SU-DHL-6 (cell line): Measurements from ENCODE around the gene XRN2.

Experiments
- H2AFZ ChIP-seq: fragments of 200-600 bp; sonication (generic); 2 replicates; pipeline ENCODE4 v1.6.1; 2014; ENCODE audit warnings: low read depth, mild to moderate bottlenecking, moderate library complexity, mixed read lengths, antibody characterized with exemption, low read length; ENCODE audit not compliant: severe bottlenecking
- H3F3A ChIP-seq: fragments of 200-600 bp; shearing (Covaris generic); 2 replicates; pipeline ENCODE4 v1.6.0; 2016; ENCODE audit warnings: antibody characterized with exemption, mild to moderate bottlenecking; ENCODE audit not compliant: insufficient read depth
- H3K27ac ChIP-seq: fragments of 200-600 bp; sonication (generic); 2 replicates; pipeline ENCODE4 v1.5.1; 2016; ENCODE audit warnings: low read depth, mild to moderate bottlenecking, low read length, moderate library complexity, mixed read lengths
- H3K27me3 ChIP-seq: fragments of 200-600 bp; sonication (generic), shearing (Covaris generic); 2 replicates; pipeline ENCODE4 v1.6.0; 2014; ENCODE audit warnings: mild to moderate bottlenecking, low read length
- H3K36me3 ChIP-seq: fragments of 200-600 bp; sonication (generic); 2 replicates; pipeline ENCODE4 v1.6.1; 2014; ENCODE audit warnings: mild to moderate bottlenecking, low read length, mixed read lengths
- H3K4me2 ChIP-seq: fragments of 300-600, 200-600 bp; shearing (Covaris generic), sonication (generic); 2 replicates; pipeline ENCODE4 v1.6.0; 2014; ENCODE audit warnings: low read length, low read depth, mild to moderate bottlenecking; ENCODE audit not compliant: poor library complexity, severe bottlenecking
- H3K4me3 ChIP-seq: fragments of 200-600 bp; sonication (generic); 2 replicates; pipeline ENCODE4 v1.5.1; 2014; ENCODE audit warnings: antibody characterized with exemption, low read length, mild to moderate bottlenecking, mixed read lengths; ENCODE audit not compliant: insufficient read depth, poor library complexity, severe bottlenecking
- H3K79me2 ChIP-seq: fragments of 200-600 bp; sonication (generic); 2 replicates; pipeline ENCODE4 v1.6.1; 2014; ENCODE audit warnings: mild to moderate bottlenecking, low read length, moderate library complexity; ENCODE audit not compliant: insufficient read depth
- H3K9ac ChIP-seq: fragments of 200-600 bp; sonication (generic); 2 replicates; pipeline ENCODE4 v1.7.0; 2014; ENCODE audit warnings: mild to moderate bottlenecking, low read length
- H3K9me2 ChIP-seq: fragments of 200-600 bp; sonication (generic); replicated peaks from 2 replicates; pipeline ENCODE4 v1.6.1; 2014; ENCODE audit warnings: low read length; ENCODE audit not compliant: insufficient read depth
- H3K9me3 ChIP-seq: fragments of 200-600 bp; sonication (generic); 2 replicates; pipeline ENCODE4 v1.6.1; 2014; ENCODE audit warnings: low read length, mixed read lengths; ENCODE audit not compliant: insufficient read depth
- H4K20me1 ChIP-seq: fragments of 200-600 bp; sonication (generic); 2 replicates; pipeline ENCODE4 v1.6.1; 2014; ENCODE audit warnings: low read depth, mild to moderate bottlenecking, antibody characterized with exemption, low read length, moderate library complexity, mixed read lengths
- CTCF ChIP-seq: fragments of 200-600 bp; sonication (generic); IDR thresholded peaks from one replicate; pipeline ENCODE4 v1.5.1; 2017; ENCODE audit warnings: antibody characterized with exemption, mild to moderate bottlenecking, low read length, moderate library complexity; ENCODE audit not compliant: insufficient read depth, poor library complexity, severe bottlenecking
- EZH2phosphoT487 ChIP-seq: fragments of 200-600 bp; sonication (generic), shearing (Covaris generic); conservative IDR thresholded peaks from 2 replicates; pipeline ENCODE4 v1.6.1; 2018; ENCODE audit warnings: mild to moderate bottlenecking, antibody characterized with exemption, low read length, moderate library complexity, mixed read lengths

The XRN2 gene

GRCh38 chr20:21387528-21387927 lies 84.4 kb downstream of the XRN2 start:
- no peaks in the 10 kb centered on the region for H3K27me3 ChIP-seq
- H2AFZ ChIP-seq: no peak overlapping the region
- no peaks in the 10 kb centered on the region for H4K20me1 ChIP-seq
- H3K36me3 ChIP-seq: peaks cover 7% of the 10 kb centered on the region; the same call in 1 of the 2 replicates
- H3K9ac ChIP-seq: no peak overlapping the region
- H3K9me3 ChIP-seq: no peaks in the 10 kb centered on the region
- no peaks in the 10 kb centered on the region for H3K9me2 ChIP-seq
- H3K4me2 ChIP-seq: no peak overlapping the region
- no peak overlapping the region for H3K27ac ChIP-seq
- no peaks in the 10 kb centered on the region for H3K79me2 ChIP-seq
- H3K4me3 ChIP-seq: no peak overlapping the region
- H3F3A ChIP-seq: 0 out of 2 replicates have a peak, but pooled peaks cover 2% of the 10 kb centered on the region
- TF ChIP-seq EZH2phosphoT487 (no peak), CTCF (no peak)

GRCh38 chr20:21388566-21388965 lies 85.4 kb downstream of the XRN2 start:
- Histone ChIP-seq H3K9me3 (no peaks in the 10 kb centered on the region), H3K27ac (no peak overlapping the region), H3K4me2 (no peak overlapping the region), H3K36me3 (peaks cover 2% of the 10 kb centered on the region; the same call in 1 of the 2 replicates), H3K4me3 (no peak overlapping the region), H3K9me2 (no peaks in the 10 kb centered on the region), H4K20me1 (no peaks in the 10 kb centered on the region), H3K27me3 (no peaks in the 10 kb centered on the region), H3K79me2 (no peaks in the 10 kb centered on the region), H3F3A (peaks cover 8% of the 10 kb centered on the region; the same call in 1 of the 2 replicates), H2AFZ (no peak overlapping the region), H3K9ac (no peak overlapping the region)
- TF ChIP-seq CTCF (no peak), EZH2phosphoT487 (no peak)

GRCh38 chr20:21389368-21389767 lies 86.2 kb downstream of the XRN2 start:
- Histone ChIP-seq H3F3A (peaks cover 11% of the 10 kb centered on the region; the same call in 1 of the 2 replicates), H3K9ac (no peak overlapping the region), H3K36me3 (peaks cover 2% of the 10 kb centered on the region; the same call in 1 of the 2 replicates), H4K20me1 (no peaks in the 10 kb centered on the region), H3K27me3 (no peaks in the 10 kb centered on the region), H3K79me2 (no peaks in the 10 kb centered on the region), H3K4me3 (no peak overlapping the region), H3K9me2 (no peaks in the 10 kb centered on the region), H3K27ac (no peak overlapping the region), H2AFZ (no peak overlapping the region), H3K4me2 (no peak overlapping the region), H3K9me3 (no peaks in the 10 kb centered on the region)
- TF ChIP-seq EZH2phosphoT487 (no peak), CTCF (no peak)
